ENCODE data around the gene MSH3.
"Not testable (repeated sequence)": the region's sequence is repeated elsewhere in the genome, so short reads cannot be mapped to it uniquely, and the experiment has no call there.

The MSH3 gene

GRCh38 chr5:80799041-80799440, 144.6 kb downstream of the MSH3 start:
- DNase-seq: no peak

- DNase-seq: no peak
Measured at GRCh38 chr5:80799573-80799972, 145.1 kb downstream of the MSH3 start.

- no peak for DNase-seq
Measured at GRCh38 chr5:80804332-80804731, 149.9 kb downstream of the MSH3 start.

GRCh38 chr5:80805038-80805437, 150.6 kb downstream of the MSH3 start:
- DNase-seq: no peak

GRCh38 chr5:80806929-80807328, 152.5 kb downstream of the MSH3 start:
- no peak for DNase-seq

GRCh38 chr5:80809451-80809850, 155.0 kb downstream of the MSH3 start:
- DNase-seq: no peak

GRCh38 chr5:80810425-80810824, 156.0 kb downstream of the MSH3 start:
- no peak for DNase-seq

GRCh38 chr5:80816590-80816989, 162.1 kb downstream of the MSH3 start:
- DNase-seq: no peak

- no peak for DNase-seq
Measured at GRCh38 chr5:80820685-80821084, 166.2 kb downstream of the MSH3 start.

- DNase-seq: no peak
Measured at GRCh38 chr5:80822640-80823039, 168.2 kb downstream of the MSH3 start.

- not testable (repeated sequence) for DNase-seq
Measured at GRCh38 chr5:80824159-80824558, 169.7 kb downstream of the MSH3 start.

- DNase-seq: no peak
Measured at GRCh38 chr5:80825786-80826460, 171.5 kb downstream of the MSH3 start.

GRCh38 chr5:80834710-80835109, 180.3 kb downstream of the MSH3 start:
- DNase-seq: no peak

GRCh38 chr5:80835128-80835527, 180.7 kb downstream of the MSH3 start:
- DNase-seq: no peak

- DNase-seq: no peak
Measured at GRCh38 chr5:80837679-80838078, 183.2 kb downstream of the MSH3 start.

- DNase-seq: not testable (repeated sequence)
Measured at GRCh38 chr5:80841026-80841797, 186.8 kb downstream of the MSH3 start.

GRCh38 chr5:80846422-80846821, 192.0 kb downstream of the MSH3 start:
- DNase-seq: not testable (repeated sequence)

- not testable (repeated sequence) for DNase-seq
Measured at GRCh38 chr5:80850168-80850567, 195.7 kb downstream of the MSH3 start.

GRCh38 chr5:80852331-80853245, 198.1 kb downstream of the MSH3 start:
- no peak for DNase-seq

- DNase-seq: no peak
Measured at GRCh38 chr5:80853413-80853812, 199.0 kb downstream of the MSH3 start.

GRCh38 chr5:80854583-80854982, 200.1 kb downstream of the MSH3 start:
- no peak for DNase-seq

GRCh38 chr5:80860924-80861613, 206.6 kb downstream of the MSH3 start:
- no peak for DNase-seq

GRCh38 chr5:80863708-80864107, 209.3 kb downstream of the MSH3 start:
- no peak for DNase-seq

Data from right forelimb (tissue), 1 donor.